Vagina (tissue), 2 donors: ENCODE data around the gene RUFY1. TPM values are rescaled to one million over a fixed set of nuclear protein-coding genes. Genes with fewer than 3 reads are reported as not detected.
"Not testable (repeated sequence)": the region's sequence is repeated elsewhere in the genome, so short reads cannot be mapped to it uniquely, and the experiment has no call there.

Experiments
- DNase-seq, 2 donors: peaks; one replicate each; pipeline ENCODE4 v3.0.0-alpha.2; 2017; ENCODE audit errors: extremely low spot score in 2 of 2
- H3K27ac ChIP-seq: fragments of 200-600 bp; sonication (generic); one replicate; pipeline ENCODE4 v1.5.1; 2019
- H3K27me3 ChIP-seq: fragments of 200-600 bp; sonication (generic); one replicate; pipeline ENCODE4 v1.5.1; 2019
- H3K36me3 ChIP-seq, 2 donors: fragments of 200-600 bp; sonication (generic); one replicate each; pipeline ENCODE4 v1.5.1; 2017 to 2019
- H3K4me1 ChIP-seq: fragments of 200-600 bp; sonication (generic); one replicate; pipeline ENCODE4 v1.5.1; 2019
- H3K4me3 ChIP-seq, 2 donors: fragments of 200-600 bp; sonication (generic); 1 replicate in 1 of 2; 2 replicates in 1 of 2; pipeline ENCODE4 v1.5.1; 2016 to 2019
- H3K9me3 ChIP-seq: fragments of 200-600 bp; sonication (generic); one replicate; pipeline ENCODE4 v1.5.1; 2019
- CTCF ChIP-seq, 3 experiments: fragments of 450-650 bp in 2 of 3; fragments of 200-600 bp in 1 of 3; sonication (generic) in 1 of 3; IDR thresholded peaks; one replicate each; pipeline ENCODE4 v1.5.1; 2017 to 2019; ENCODE audit warnings: antibody characterized with exemption in 3 of 3, mild to moderate bottlenecking in 2 of 3, moderate library complexity in 2 of 3
- POLR2A ChIP-seq, 2 donors: fragments of 450-650 bp; IDR thresholded peaks; one replicate each; pipeline ENCODE4 v1.6.1; 2017; ENCODE audit warnings: antibody characterized with exemption in 2 of 2, mild to moderate bottlenecking in 2 of 2, moderate library complexity in 2 of 2
- POLR2AphosphoS5 ChIP-seq, 2 donors: sonication (generic); formaldehyde crosslinking; IDR thresholded peaks; one replicate each; pipeline ENCODE4 v1.9.0; 2017; ENCODE audit warnings: antibody characterized with exemption in 2 of 2, mild to moderate bottlenecking in 2 of 2, low read depth in 1 of 2; ENCODE audit not compliant: insufficient read depth in 1 of 2
- intact Hi-C: fragments of 100-400 bp; cut with DNase I; formaldehyde crosslinking; loops from one replicate; pipeline ENCODE4 v1.15.1; 2023
- total RNA-seq: library from RNA; depleted of rRNA; stranded (reverse); fragments of >200 nt; gene quantifications from one replicate; pipeline ENCODE4 v1.2.3, GENCODE V29; 2016

Gene RUFY1
- total RNA-seq, 1 donor from 2014 or later, result 35.6 TPM

GRCh38 chr5:179516221-179516620 lies 34.1 kb upstream of the RUFY1 start:
- H3K27ac ChIP-seq, result no peak overlapping the region
- TF ChIP-seq POLR2A (IDR thresholded peaks at IDR 0.05) (no peak), POLR2AphosphoS5 (IDR thresholded peaks at IDR 0.05; ENCODE audit: insufficient read depth in 1 of 2, low read depth in 1 of 2) (no peak), CTCF (IDR thresholded peaks at IDR 0.05) (no peak)
- H3K27me3 ChIP-seq, result no peaks in the 10 kb centered on the region
- no peaks in the 10 kb centered on the region for H3K36me3 ChIP-seq
- intact Hi-C loops, result no loop called here
- H3K4me3 ChIP-seq, result no peak overlapping the region
- H3K4me1 ChIP-seq, result no peaks in the 10 kb centered on the region
- DNase-seq, result no peak
- H3K9me3 ChIP-seq, result no peaks in the 10 kb centered on the region

GRCh38 chr5:179517746-179518145 lies 32.6 kb upstream of the RUFY1 start:
- H3K9me3 ChIP-seq, H3K27ac ChIP-seq, intact Hi-C loops, H3K36me3 ChIP-seq, H3K27me3 ChIP-seq, H3K4me3 ChIP-seq, DNase-seq, H3K4me1 ChIP-seq: not testable (repeated sequence)

GRCh38 chr5:179518369-179518768 lies 32.0 kb upstream of the RUFY1 start:
- H3K27me3 ChIP-seq, H3K4me1 ChIP-seq, H3K36me3 ChIP-seq, H3K9me3 ChIP-seq, H3K27ac ChIP-seq, H3K4me3 ChIP-seq, intact Hi-C loops, DNase-seq: not testable (repeated sequence)

- DNase-seq, intact Hi-C loops: not testable (repeated sequence)
Measured at GRCh38 chr5:179519416-179520070, 30.8 kb upstream of the RUFY1 start.

GRCh38 chr5:179522107-179522506 lies 28.2 kb upstream of the RUFY1 start:
- H3K27me3 ChIP-seq, DNase-seq, H3K4me1 ChIP-seq, intact Hi-C loops, H3K4me3 ChIP-seq, H3K36me3 ChIP-seq, H3K9me3 ChIP-seq, H3K27ac ChIP-seq: not testable (repeated sequence)

More at GRCh38 chr5:179519416-179520070, 30.8 kb upstream of the RUFY1 start:
- not testable (repeated sequence) for H3K9me3 ChIP-seq, H3K27me3 ChIP-seq, H3K27ac ChIP-seq, H3K4me3 ChIP-seq, H3K4me1 ChIP-seq, H3K36me3 ChIP-seq

- Histone ChIP-seq H3K27ac (no peak overlapping the region), H3K36me3 (no peaks in the 10 kb centered on the region), H3K4me3 (no peak overlapping the region), H3K9me3 (no peaks in the 10 kb centered on the region), H3K27me3 (no peaks in the 10 kb centered on the region), H3K4me1 (peaks cover 12% of the 10 kb centered on the region)
- TF ChIP-seq CTCF (IDR thresholded peaks at IDR 0.05) (no peak), POLR2A (IDR thresholded peaks at IDR 0.05) (no peak), POLR2AphosphoS5 (IDR thresholded peaks at IDR 0.05; ENCODE audit: insufficient read depth in 1 of 2, low read depth in 1 of 2) (no peak)
- intact Hi-C loops, result no loop called here
- no peak for DNase-seq
Measured at GRCh38 chr5:179526978-179527377, 23.4 kb upstream of the RUFY1 start.

- no peaks in the 10 kb centered on the region for H3K27me3 ChIP-seq
- no peak for TF ChIP-seq POLR2A (IDR thresholded peaks at IDR 0.05)
- TF ChIP-seq POLR2AphosphoS5 (IDR thresholded peaks at IDR 0.05; ENCODE audit: insufficient read depth in 1 of 2, low read depth in 1 of 2), result peak; percentile 22 to 59
- TF ChIP-seq CTCF (IDR thresholded peaks at IDR 0.05), result no peak
- H3K36me3 ChIP-seq, result no peaks in the 10 kb centered on the region
- intact Hi-C loops, result no loop called here
- DNase-seq, result no peak
- no peaks in the 10 kb centered on the region for H3K9me3 ChIP-seq
- peak overlapping the region; percentile 39 for H3K27ac ChIP-seq
- peak overlapping the region; percentile 41 to 46 for H3K4me3 ChIP-seq
- H3K4me1 ChIP-seq, result peaks cover 12% of the 10 kb centered on the region
Measured at GRCh38 chr5:179530069-179530998, 20.0 kb upstream of the RUFY1 start.
